SU-DHL-6 (cell line): Measurements from ENCODE around the gene ADAMTS17.

ENCODE experiments used
- H2AFZ ChIP-seq: fragments of 200-600 bp; sonication (generic); 2 replicates; pipeline ENCODE4 v1.6.1; 2014; ENCODE audit warnings: low read depth, mild to moderate bottlenecking, moderate library complexity, mixed read lengths, antibody characterized with exemption, low read length; ENCODE audit not compliant: severe bottlenecking
- H3F3A ChIP-seq: fragments of 200-600 bp; shearing (Covaris generic); 2 replicates; pipeline ENCODE4 v1.6.0; 2016; ENCODE audit warnings: antibody characterized with exemption, mild to moderate bottlenecking; ENCODE audit not compliant: insufficient read depth
- H3K27ac ChIP-seq: fragments of 200-600 bp; sonication (generic); 2 replicates; pipeline ENCODE4 v1.5.1; 2016; ENCODE audit warnings: low read depth, mild to moderate bottlenecking, low read length, moderate library complexity, mixed read lengths
- H3K27me3 ChIP-seq: fragments of 200-600 bp; sonication (generic), shearing (Covaris generic); 2 replicates; pipeline ENCODE4 v1.6.0; 2014; ENCODE audit warnings: mild to moderate bottlenecking, low read length
- H3K36me3 ChIP-seq: fragments of 200-600 bp; sonication (generic); 2 replicates; pipeline ENCODE4 v1.6.1; 2014; ENCODE audit warnings: mild to moderate bottlenecking, low read length, mixed read lengths
- H3K4me2 ChIP-seq: fragments of 300-600, 200-600 bp; shearing (Covaris generic), sonication (generic); 2 replicates; pipeline ENCODE4 v1.6.0; 2014; ENCODE audit warnings: low read length, low read depth, mild to moderate bottlenecking; ENCODE audit not compliant: poor library complexity, severe bottlenecking
- H3K4me3 ChIP-seq: fragments of 200-600 bp; sonication (generic); 2 replicates; pipeline ENCODE4 v1.5.1; 2014; ENCODE audit warnings: antibody characterized with exemption, low read length, mild to moderate bottlenecking, mixed read lengths; ENCODE audit not compliant: insufficient read depth, poor library complexity, severe bottlenecking
- H3K79me2 ChIP-seq: fragments of 200-600 bp; sonication (generic); 2 replicates; pipeline ENCODE4 v1.6.1; 2014; ENCODE audit warnings: mild to moderate bottlenecking, low read length, moderate library complexity; ENCODE audit not compliant: insufficient read depth
- H3K9ac ChIP-seq: fragments of 200-600 bp; sonication (generic); 2 replicates; pipeline ENCODE4 v1.7.0; 2014; ENCODE audit warnings: mild to moderate bottlenecking, low read length
- H3K9me2 ChIP-seq: fragments of 200-600 bp; sonication (generic); replicated peaks from 2 replicates; pipeline ENCODE4 v1.6.1; 2014; ENCODE audit warnings: low read length; ENCODE audit not compliant: insufficient read depth
- H3K9me3 ChIP-seq: fragments of 200-600 bp; sonication (generic); 2 replicates; pipeline ENCODE4 v1.6.1; 2014; ENCODE audit warnings: low read length, mixed read lengths; ENCODE audit not compliant: insufficient read depth
- H4K20me1 ChIP-seq: fragments of 200-600 bp; sonication (generic); 2 replicates; pipeline ENCODE4 v1.6.1; 2014; ENCODE audit warnings: low read depth, mild to moderate bottlenecking, antibody characterized with exemption, low read length, moderate library complexity, mixed read lengths
- CTCF ChIP-seq: fragments of 200-600 bp; sonication (generic); IDR thresholded peaks from one replicate; pipeline ENCODE4 v1.5.1; 2017; ENCODE audit warnings: antibody characterized with exemption, mild to moderate bottlenecking, low read length, moderate library complexity; ENCODE audit not compliant: insufficient read depth, poor library complexity, severe bottlenecking
- EZH2phosphoT487 ChIP-seq: fragments of 200-600 bp; sonication (generic), shearing (Covaris generic); conservative IDR thresholded peaks from 2 replicates; pipeline ENCODE4 v1.6.1; 2018; ENCODE audit warnings: mild to moderate bottlenecking, antibody characterized with exemption, low read length, moderate library complexity, mixed read lengths

The ADAMTS17 gene

GRCh38 chr15:100227781-100228180, 114.0 kb downstream of the ADAMTS17 start:
- no peak for TF ChIP-seq EZH2phosphoT487
- no peak for TF ChIP-seq CTCF
- Histone ChIP-seq H2AFZ (no peak overlapping the region), H3K27me3 (no peaks in the 10 kb centered on the region), H3K27ac (no peak overlapping the region), H3K36me3 (no peaks in the 10 kb centered on the region), H3K9me3 (no peaks in the 10 kb centered on the region), H3K4me2 (no peak overlapping the region), H3K79me2 (no peaks in the 10 kb centered on the region), H3K4me3 (no peak overlapping the region), H4K20me1 (no peaks in the 10 kb centered on the region), H3F3A (no peaks in the 10 kb centered on the region), H3K9me2 (no peaks in the 10 kb centered on the region), H3K9ac (no peak overlapping the region)

GRCh38 chr15:100226107-100226506, 115.7 kb downstream of the ADAMTS17 start:
- no peaks in the 10 kb centered on the region for H3K9me3 ChIP-seq
- H3K36me3 ChIP-seq: no peaks in the 10 kb centered on the region
- no peaks in the 10 kb centered on the region for H3K27me3 ChIP-seq
- H4K20me1 ChIP-seq: no peaks in the 10 kb centered on the region
- H3K9ac ChIP-seq: no peak overlapping the region
- no peak for TF ChIP-seq EZH2phosphoT487
- TF ChIP-seq CTCF: no peak
- no peak overlapping the region for H3K4me3 ChIP-seq
- no peak overlapping the region for H3K4me2 ChIP-seq
- no peak overlapping the region for H3K27ac ChIP-seq
- no peaks in the 10 kb centered on the region for H3K79me2 ChIP-seq
- H2AFZ ChIP-seq: no peak overlapping the region
- H3F3A ChIP-seq: no peaks in the 10 kb centered on the region
- H3K9me2 ChIP-seq: no peaks in the 10 kb centered on the region

GRCh38 chr15:100224206-100225185, 117.3 kb downstream of the ADAMTS17 start:
- no peaks in the 10 kb centered on the region for H3K9me2 ChIP-seq
- no peaks in the 10 kb centered on the region for H3K79me2 ChIP-seq
- H4K20me1 ChIP-seq: no peaks in the 10 kb centered on the region
- no peak overlapping the region for H3K9ac ChIP-seq
- no peak for TF ChIP-seq EZH2phosphoT487
- no peak for TF ChIP-seq CTCF
- no peaks in the 10 kb centered on the region for H3K9me3 ChIP-seq
- H3F3A ChIP-seq: no peaks in the 10 kb centered on the region
- H3K36me3 ChIP-seq: no peaks in the 10 kb centered on the region
- H2AFZ ChIP-seq: no peak overlapping the region
- H3K27ac ChIP-seq: no peak overlapping the region
- H3K27me3 ChIP-seq: no peaks in the 10 kb centered on the region
- H3K4me3 ChIP-seq: no peak overlapping the region
- no peak overlapping the region for H3K4me2 ChIP-seq
